ENCODE data around the gene KPNA3.

Gene KPNA3

DNA sequence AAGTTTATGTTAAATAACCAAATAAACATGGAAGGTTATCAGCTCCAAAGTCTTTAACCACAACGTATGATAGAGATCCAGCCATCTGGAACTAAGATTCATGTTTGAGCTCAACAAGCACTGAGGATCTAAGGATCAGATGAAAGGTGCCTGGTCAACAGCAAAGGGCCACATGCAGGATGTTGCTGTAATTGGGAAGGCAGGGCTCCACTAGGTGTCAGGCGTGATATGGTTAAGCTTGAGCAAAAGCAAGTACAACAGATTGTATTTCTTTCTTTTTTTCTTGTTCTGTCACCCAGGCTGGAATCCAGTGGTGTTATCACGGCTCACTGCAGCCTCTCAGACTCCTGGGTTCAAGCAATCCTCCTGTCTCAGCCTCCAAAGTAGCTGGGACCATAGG lies 113.2 kb downstream of the KPNA3 start:
- no peak for DNase-seq

DNA sequence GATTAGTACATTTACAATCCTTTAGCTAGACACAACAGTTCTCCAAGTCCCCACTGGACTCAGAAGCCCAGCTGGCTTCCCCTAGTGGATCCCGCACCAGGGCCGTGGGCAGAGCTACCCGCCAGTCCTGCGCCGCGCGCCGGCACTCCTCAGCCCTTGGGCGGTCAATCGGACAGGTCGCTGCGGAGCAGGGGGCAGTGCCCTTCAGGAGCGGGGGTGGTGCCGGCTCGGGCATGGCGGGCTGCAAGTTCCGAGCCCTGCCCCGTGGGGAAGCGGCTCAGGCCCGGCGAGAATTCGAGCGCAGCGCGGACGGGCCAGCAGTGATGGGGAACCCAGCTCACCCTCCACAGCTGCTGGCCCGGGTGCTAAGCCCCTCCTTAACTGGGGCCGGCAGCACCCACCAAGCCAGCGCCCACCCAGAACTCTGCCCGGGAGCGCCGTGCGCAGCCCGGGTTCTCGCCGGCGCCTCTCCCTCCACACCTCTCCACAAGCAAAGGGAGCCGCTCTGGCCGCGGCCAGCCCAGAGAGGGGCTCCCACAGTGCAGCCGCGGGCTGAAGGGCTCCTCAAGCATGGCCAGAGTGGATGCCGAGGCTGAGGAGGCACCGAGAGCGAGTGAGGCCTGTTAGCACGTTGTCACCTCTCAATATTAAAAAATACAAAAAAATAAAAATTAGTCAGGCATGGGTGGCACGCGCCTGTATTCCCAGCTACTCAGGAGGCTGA lies 114.1 kb downstream of the KPNA3 start:
- no peak for DNase-seq

GRCh38 chr13:49676581-49677298 lies 115.7 kb downstream of the KPNA3 start:
- DNase-seq: no peak

DNA sequence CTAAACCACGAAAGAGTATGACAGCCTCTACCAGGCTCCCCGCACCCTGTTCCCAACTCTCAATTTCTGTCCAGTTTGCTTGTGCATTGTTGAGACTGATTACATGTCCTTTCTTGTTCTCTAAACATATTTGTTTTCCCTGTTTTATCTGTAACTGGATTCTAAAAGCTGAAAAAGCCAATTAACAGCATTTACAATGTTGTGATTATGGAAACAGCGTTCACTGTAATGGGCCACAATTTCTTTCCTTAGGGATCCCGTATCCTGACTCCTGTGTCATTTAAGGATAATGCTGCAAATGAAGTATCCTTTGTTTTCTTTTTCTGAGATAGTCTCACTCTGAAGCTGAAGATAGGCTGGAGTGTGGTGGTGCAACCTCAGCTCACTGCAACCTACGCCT lies 121.7 kb downstream of the KPNA3 start:
- no peak for DNase-seq

GRCh38 chr13:49669735-49670309 lies 122.7 kb downstream of the KPNA3 start:
- DNase-seq: peak in 48 of 56 donors; percentile 1 to 72 (median 31)

GRCh38 chr13:49667773-49668172 lies 124.7 kb downstream of the KPNA3 start:
- DNase-seq: no peak

GRCh38 chr13:49664606-49665005 lies 127.9 kb downstream of the KPNA3 start:
- DNase-seq: no peak

- DNase-seq: peak in 2 of 56 donors; percentile 10 to 31
Observed at GRCh38 chr13:49657241-49657641, 135.2 kb downstream of the KPNA3 start.

DNA sequence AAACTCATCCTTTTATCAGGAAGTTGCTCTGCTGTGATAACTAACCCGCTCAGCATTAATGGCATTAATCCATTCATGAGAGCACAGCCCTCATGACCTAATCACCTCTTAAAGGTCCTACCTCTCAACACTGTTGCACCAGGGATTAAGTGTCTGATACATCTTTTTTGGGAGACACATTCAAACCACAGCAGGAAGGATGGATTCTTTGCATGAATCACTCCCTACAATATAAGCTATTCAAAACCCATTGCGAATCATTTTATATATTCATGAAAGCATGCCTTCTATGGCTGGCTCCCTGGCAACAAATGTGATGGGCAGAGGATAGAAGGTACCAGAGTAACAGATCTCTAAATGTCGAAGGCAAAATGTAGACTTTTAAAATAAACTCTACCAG lies 136.6 kb downstream of the KPNA3 start:
- no peak for DNase-seq

DNA sequence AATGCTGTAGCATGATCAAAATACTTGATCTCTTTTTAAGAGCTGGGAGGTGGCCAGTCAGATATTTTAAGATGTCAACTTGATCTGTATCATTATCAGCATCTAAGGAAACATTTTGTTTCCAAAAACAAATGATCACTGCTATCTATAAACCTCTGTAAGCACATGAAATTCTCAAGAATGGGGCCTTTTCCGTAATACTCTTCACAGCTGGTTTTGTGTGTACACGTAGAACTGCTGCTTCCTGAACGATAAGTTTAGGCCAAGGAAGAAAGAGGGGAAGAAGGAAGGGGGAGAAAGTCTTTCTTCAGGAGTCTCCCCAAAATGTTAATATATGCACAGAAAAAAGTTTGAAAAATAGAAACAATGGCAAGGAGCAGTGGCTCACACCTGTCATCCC lies 138.5 kb downstream of the KPNA3 start:
- no peak for DNase-seq

GRCh38 chr13:49653478-49653877 lies 139.0 kb downstream of the KPNA3 start:
- DNase-seq: no peak

- peak in 5 of 56 donors; percentile 2 to 10 (median 4) for DNase-seq
Observed at GRCh38 chr13:49652355-49653305, 139.9 kb downstream of the KPNA3 start.

GRCh38 chr13:49651570-49652354 lies 140.7 kb downstream of the KPNA3 start:
- DNase-seq: no peak

GRCh38 chr13:49649963-49650312 lies 142.5 kb downstream of the KPNA3 start:
- no peak for DNase-seq
